Astrocyte (in vitro differentiated cells and primary cell): Measurements from ENCODE around the gene RTP3. TPM values are rescaled to one million over a fixed set of nuclear protein-coding genes. Genes with fewer than 3 reads are reported as not detected.
"Not testable (repeated sequence)": the region's sequence is repeated elsewhere in the genome, so short reads cannot be mapped to it uniquely, and the experiment has no call there.

ENCODE experiments used
- DNase-seq: peaks from one replicate; pipeline ENCODE4 v3.0.0-alpha.2; 2010; ENCODE audit warnings: low read depth
- FAIRE-seq: peaks from 2 replicates; lab custom pipeline; 2011; peaks lifted over from hg19 to GRCh38; lab: Jason Lieb, UNC
- H2AFZ ChIP-seq: 2 replicates; pipeline ENCODE4 v1.6.0; 2012; ENCODE audit warnings: low read depth, low read length, inconsistent platforms
- H3K27ac ChIP-seq: 2 replicates; pipeline ENCODE4 v1.5.1; 2011; ENCODE audit warnings: low read depth, low read length, inconsistent platforms
- H3K27me3 ChIP-seq: 2 replicates; pipeline ENCODE4 v1.6.0; 2011; ENCODE audit warnings: low read length, inconsistent platforms; ENCODE audit not compliant: insufficient read depth
- H3K36me3 ChIP-seq: 2 replicates; pipeline ENCODE4 v1.5.1; 2011; ENCODE audit warnings: low read length, inconsistent platforms; ENCODE audit not compliant: insufficient read depth
- H3K4me1 ChIP-seq: 2 replicates; pipeline ENCODE4 v1.5.1; 2011; ENCODE audit warnings: low read length, inconsistent platforms; ENCODE audit not compliant: insufficient read depth
- H3K4me2 ChIP-seq: 2 replicates; pipeline ENCODE4 v1.6.0; 2012; ENCODE audit warnings: low read length, inconsistent platforms
- H3K4me3 ChIP-seq: 2 replicates; pipeline ENCODE4 v1.5.1; 2011; ENCODE audit warnings: low read depth, mild to moderate bottlenecking, low read length, inconsistent platforms; ENCODE audit not compliant: insufficient read depth
- H3K79me2 ChIP-seq: 2 replicates; pipeline ENCODE4 v1.6.0; 2012; ENCODE audit warnings: mild to moderate bottlenecking, low read length, inconsistent platforms; ENCODE audit not compliant: insufficient read depth
- H3K9ac ChIP-seq: 2 replicates; pipeline ENCODE4 v1.6.0; 2012; ENCODE audit warnings: mild to moderate bottlenecking, low read length, inconsistent platforms
- H3K9me3 ChIP-seq: 2 replicates; pipeline ENCODE4 v1.5.1; 2012; ENCODE audit warnings: low read depth, mild to moderate bottlenecking, low read length, inconsistent platforms; ENCODE audit not compliant: insufficient read depth
- H4K20me1 ChIP-seq: 2 replicates; pipeline ENCODE4 v1.6.0; 2012; ENCODE audit warnings: low read length, inconsistent platforms; ENCODE audit not compliant: insufficient read depth
- H3K27ac Mint-ChIP-seq: one replicate; pipeline ENCODE4 v1.8.0; 2021; ENCODE audit warnings: mild to moderate bottlenecking, mixed read lengths; ENCODE audit not compliant: unreplicated experiment
- H3K27me3 Mint-ChIP-seq: one replicate; pipeline ENCODE4 v1.8.0; 2021; ENCODE audit warnings: low read depth, mixed read lengths; ENCODE audit not compliant: unreplicated experiment
- H3K36me3 Mint-ChIP-seq: one replicate; pipeline ENCODE4 v1.8.0; 2021; ENCODE audit warnings: low read depth, mixed read lengths; ENCODE audit not compliant: unreplicated experiment
- H3K4me1 Mint-ChIP-seq: one replicate; pipeline ENCODE4 v1.8.0; 2021; ENCODE audit warnings: low read depth, mixed read lengths; ENCODE audit not compliant: unreplicated experiment
- H3K4me3 Mint-ChIP-seq: one replicate; pipeline ENCODE4 v1.8.0; 2021; ENCODE audit warnings: mild to moderate bottlenecking, moderate library complexity, mixed read lengths; ENCODE audit not compliant: unreplicated experiment
- H3K9me3 Mint-ChIP-seq: one replicate; pipeline ENCODE4 v1.8.0; 2021; ENCODE audit warnings: mild to moderate bottlenecking, mixed read lengths; ENCODE audit not compliant: unreplicated experiment
- EZH2 ChIP-seq: IDR thresholded peaks from 2 replicates; pipeline ENCODE4 v1.6.1; 2012; ENCODE audit warnings: mild to moderate bottlenecking, low read length, inconsistent platforms; ENCODE audit not compliant: insufficient read depth
- total RNA-seq: library from RNA; stranded (reverse); gene quantifications from 2 replicates; pipeline ENCODE4 v1.2.1, GENCODE V29; 2021
- TF ChIP-seq, protein P1 (sequence below): IDR thresholded peaks from 2 replicates; pipeline ENCODE4 v1.5.1; 2011; ENCODE audit warnings: low read depth, mild to moderate bottlenecking, inconsistent platforms, low read length, moderate library complexity; ENCODE audit not compliant: insufficient read depth

RTP3 gene
- total RNA-seq, 1 donor from 2014 or later = not detected

- Histone ChIP-seq H3K4me2 (no peak overlapping the region), H3K9ac (no peak overlapping the region), H3K27ac (no peak overlapping the region), H3K79me2 (no peaks in the 10 kb centered on the region), H3K36me3 (no peaks in the 10 kb centered on the region), H3K4me3 (no peak overlapping the region), H3K27me3 (no peaks in the 10 kb centered on the region), H2AFZ (no peak overlapping the region), H3K9me3 (no peaks in the 10 kb centered on the region), H4K20me1 (no peaks in the 10 kb centered on the region), H3K4me1 (peaks cover 14% of the 10 kb centered on the region)
- H3K27ac Mint-ChIP-seq = no peak overlapping the region
- no peaks in the 10 kb centered on the region for H3K36me3 Mint-ChIP-seq
- H3K9me3 Mint-ChIP-seq = no peaks in the 10 kb centered on the region
- TF ChIP-seq, protein P1, sequence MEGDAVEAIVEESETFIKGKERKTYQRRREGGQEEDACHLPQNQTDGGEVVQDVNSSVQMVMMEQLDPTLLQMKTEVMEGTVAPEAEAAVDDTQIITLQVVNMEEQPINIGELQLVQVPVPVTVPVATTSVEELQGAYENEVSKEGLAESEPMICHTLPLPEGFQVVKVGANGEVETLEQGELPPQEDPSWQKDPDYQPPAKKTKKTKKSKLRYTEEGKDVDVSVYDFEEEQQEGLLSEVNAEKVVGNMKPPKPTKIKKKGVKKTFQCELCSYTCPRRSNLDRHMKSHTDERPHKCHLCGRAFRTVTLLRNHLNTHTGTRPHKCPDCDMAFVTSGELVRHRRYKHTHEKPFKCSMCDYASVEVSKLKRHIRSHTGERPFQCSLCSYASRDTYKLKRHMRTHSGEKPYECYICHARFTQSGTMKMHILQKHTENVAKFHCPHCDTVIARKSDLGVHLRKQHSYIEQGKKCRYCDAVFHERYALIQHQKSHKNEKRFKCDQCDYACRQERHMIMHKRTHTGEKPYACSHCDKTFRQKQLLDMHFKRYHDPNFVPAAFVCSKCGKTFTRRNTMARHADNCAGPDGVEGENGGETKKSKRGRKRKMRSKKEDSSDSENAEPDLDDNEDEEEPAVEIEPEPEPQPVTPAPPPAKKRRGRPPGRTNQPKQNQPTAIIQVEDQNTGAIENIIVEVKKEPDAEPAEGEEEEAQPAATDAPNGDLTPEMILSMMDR = no peak
- TF ChIP-seq EZH2 = no peak
- H3K27me3 Mint-ChIP-seq = no peaks in the 10 kb centered on the region
- DNase-seq (no peak), FAIRE-seq (no peak)
- no peak overlapping the region for H3K4me3 Mint-ChIP-seq
- H3K4me1 Mint-ChIP-seq = peaks cover 11% of the 10 kb centered on the region
Observed at GRCh38 chr3:46521096-46521495, 23.3 kb downstream of the RTP3 start.

GRCh38 chr3:46522201-46522600 lies 24.4 kb downstream of the RTP3 start:
- H3K79me2 ChIP-seq, H3K9me3 Mint-ChIP-seq, H3K4me3 Mint-ChIP-seq, H3K27me3 ChIP-seq, H4K20me1 ChIP-seq, H3K4me1 ChIP-seq, H3K4me2 ChIP-seq, DNase-seq, H3K27ac ChIP-seq, H3K9me3 ChIP-seq, H3K9ac ChIP-seq, H3K4me1 Mint-ChIP-seq, H3K27me3 Mint-ChIP-seq, FAIRE-seq, H3K36me3 Mint-ChIP-seq, H3K4me3 ChIP-seq, H3K36me3 ChIP-seq, H2AFZ ChIP-seq, H3K27ac Mint-ChIP-seq: not testable (repeated sequence)

GRCh38 chr3:46523556-46523955 lies 25.8 kb downstream of the RTP3 start:
- Mint-ChIP-seq H3K4me1 (peaks cover 5% of the 10 kb centered on the region), H3K36me3 (no peaks in the 10 kb centered on the region), H3K27ac (no peak overlapping the region), H3K9me3 (no peaks in the 10 kb centered on the region), H3K27me3 (no peaks in the 10 kb centered on the region), H3K4me3 (no peak overlapping the region)
- no peak overlapping the region for H2AFZ ChIP-seq
- no peaks in the 10 kb centered on the region for H3K4me1 ChIP-seq
- no peaks in the 10 kb centered on the region for H3K36me3 ChIP-seq
- DNase-seq = no peak
- no peaks in the 10 kb centered on the region for H3K9me3 ChIP-seq
- no peak overlapping the region for H3K4me2 ChIP-seq
- FAIRE-seq = no peak
- TF ChIP-seq EZH2 = no peak
- TF ChIP-seq, protein P1 = no peak
- no peaks in the 10 kb centered on the region for H4K20me1 ChIP-seq
- H3K4me3 ChIP-seq = no peak overlapping the region
- H3K27me3 ChIP-seq = no peaks in the 10 kb centered on the region
- no peak overlapping the region for H3K27ac ChIP-seq
- H3K9ac ChIP-seq = no peak overlapping the region
- H3K79me2 ChIP-seq = no peaks in the 10 kb centered on the region
